ENCODE measurements around the gene ASPN.
"Not testable (repeated sequence)": the region's sequence is repeated elsewhere in the genome, so short reads cannot be mapped to it uniquely, and the experiment has no call there.

Gene ASPN

DNA sequence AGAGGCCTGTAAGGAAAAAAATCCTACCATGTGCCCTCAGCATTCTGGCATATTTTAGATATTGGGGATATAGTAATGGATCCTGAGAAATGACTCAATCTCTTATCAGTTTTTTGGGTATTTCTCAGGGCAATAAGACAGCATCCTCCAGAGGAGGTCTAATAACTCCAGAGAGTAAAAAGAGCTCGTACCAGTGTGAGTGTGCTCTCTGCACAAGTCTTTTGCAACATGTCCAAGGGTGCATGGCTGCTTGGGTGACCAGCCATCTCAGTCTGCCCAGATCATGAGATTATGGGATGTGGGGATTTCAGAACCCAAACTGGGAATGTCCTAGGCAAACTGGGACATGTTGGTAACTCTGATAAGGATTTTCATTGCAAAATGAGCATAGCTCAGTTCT lies 15.3 kb downstream of the ASPN start:
- no peak for DNase-seq

DNA sequence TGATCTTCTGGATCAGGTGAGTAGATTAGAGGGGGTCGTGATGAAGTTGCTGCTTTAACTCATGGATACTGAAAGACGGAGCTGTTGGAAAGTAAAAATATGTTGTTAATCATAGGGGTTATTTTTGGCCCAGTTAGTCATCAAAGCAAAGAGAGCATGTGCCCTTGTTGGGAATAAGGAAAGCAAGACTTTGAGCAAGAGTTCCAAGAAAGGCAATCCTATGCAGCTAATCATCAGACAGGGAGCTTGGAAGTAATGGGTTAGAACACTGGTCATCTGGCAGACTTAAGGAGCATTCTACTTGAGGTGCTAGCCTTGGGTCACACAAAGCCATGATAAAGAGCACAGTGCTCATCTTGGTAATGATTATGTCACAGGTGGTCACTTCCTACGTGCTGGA lies 18.3 kb downstream of the ASPN start:
- DNase-seq, result no peak

DNA sequence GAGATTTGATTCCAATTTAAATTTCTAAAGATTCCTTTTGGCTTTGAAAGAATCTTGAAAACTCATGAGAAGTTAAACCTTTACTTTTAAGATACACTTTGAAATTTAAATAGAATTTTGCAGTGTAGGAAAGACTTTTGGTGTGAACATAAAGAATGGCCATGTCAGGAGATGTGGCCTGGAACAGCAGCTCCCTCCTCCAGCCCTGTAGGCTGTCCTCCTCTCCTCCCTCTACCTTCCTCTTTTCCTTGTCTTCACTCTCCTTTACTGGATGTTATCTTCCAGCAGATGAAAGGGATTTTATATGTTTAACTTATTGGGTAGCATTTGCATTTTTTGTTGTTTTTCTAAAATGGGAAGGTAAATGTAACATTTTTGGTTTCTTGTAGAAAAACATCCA lies 18.9 kb downstream of the ASPN start:
- DNase-seq, result no peak

DNA sequence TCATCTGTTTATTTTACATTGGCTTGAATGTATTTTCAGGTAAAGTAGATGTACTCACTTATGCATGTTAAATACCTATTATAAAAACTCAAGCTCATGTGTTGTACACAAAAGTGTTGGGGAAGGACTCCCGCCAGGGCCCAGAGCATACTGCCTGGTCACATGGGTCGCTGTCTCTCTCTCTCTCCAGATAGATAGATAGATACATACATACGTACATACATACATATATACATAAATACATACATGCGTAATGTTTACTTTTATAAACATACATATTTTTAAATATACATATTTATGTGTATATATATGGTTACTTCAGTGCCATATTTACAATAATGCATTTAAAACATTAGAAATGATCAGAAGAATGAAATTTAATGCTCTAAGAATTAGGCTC lies 24.7 kb downstream of the ASPN start:
- DNase-seq, result no peak

DNA sequence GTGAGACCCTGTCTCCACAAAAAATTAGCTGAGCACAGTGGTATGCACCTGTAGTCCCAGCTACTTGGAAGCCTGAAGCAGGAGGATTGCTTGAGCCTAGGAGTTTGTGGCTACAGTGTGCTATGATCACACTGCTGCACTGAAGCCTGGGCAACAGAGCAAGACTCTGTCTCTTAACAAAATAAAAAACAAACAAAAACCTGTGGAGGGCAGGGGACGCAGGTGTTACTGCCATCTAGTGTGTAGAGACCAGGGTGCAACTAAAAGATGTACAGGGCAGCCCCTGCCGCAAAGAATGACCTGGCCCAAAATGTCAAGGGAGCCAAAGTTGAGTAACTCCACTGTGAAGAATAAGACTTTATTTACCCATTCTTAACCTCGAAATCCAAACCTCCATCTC lies 27.1 kb downstream of the ASPN start:
- no peak for DNase-seq

DNA sequence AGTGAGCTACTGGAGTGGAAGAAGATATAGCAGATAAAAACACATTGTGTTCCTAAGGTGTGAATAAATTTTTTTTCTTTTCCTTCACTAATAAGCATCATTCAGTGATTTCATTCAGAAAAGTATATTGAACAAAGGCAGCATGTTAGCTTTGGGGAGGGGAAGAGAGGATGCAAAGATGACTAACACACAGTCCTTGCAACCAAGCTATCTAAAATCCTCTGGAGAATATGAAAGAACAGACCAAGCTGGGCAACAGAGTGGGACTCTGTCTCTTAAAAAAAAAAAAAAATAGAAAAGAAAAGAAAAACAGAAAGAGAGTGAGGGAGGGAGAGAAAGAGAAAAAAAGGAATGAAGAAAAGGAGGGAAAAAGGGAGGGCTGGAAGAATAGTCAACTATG lies 35.8 kb downstream of the ASPN start:
- no peak for DNase-seq

DNA sequence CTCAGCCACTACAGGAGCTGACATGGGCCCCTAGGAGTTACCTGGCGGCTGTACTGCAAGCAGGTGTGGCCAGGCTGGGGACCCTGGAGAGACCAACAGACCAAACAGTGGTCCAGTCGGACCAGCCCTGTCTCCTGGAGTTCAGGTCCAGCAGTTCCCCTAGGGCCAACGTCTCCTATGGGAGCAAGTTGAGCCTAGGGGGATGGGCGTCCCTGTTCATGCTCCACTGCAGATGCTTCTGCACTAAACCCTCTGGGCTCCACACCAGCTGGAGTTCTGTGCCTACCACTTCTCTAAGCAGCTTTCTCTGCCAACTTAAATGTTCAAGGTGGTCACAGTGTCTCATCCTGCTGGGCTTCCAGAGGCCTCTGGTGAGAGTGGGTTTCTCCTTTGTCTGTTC lies 37.5 kb downstream of the ASPN start:
- DNase-seq, result no peak

DNA sequence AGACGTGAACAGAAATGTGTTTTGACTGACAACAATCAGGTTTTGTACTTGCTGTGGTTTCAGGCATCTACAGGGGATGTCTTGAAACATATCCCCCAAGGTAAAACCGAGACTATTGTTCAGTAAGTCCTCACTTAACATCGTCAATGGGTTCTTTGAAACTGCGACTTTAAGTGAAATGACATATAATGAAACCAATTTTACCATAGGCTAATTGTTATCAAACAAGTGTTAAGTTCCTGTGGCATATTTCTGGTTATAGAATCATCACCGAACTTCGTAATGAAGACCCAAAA lies 41.6 kb downstream of the ASPN start:
- no peak for DNase-seq

DNA sequence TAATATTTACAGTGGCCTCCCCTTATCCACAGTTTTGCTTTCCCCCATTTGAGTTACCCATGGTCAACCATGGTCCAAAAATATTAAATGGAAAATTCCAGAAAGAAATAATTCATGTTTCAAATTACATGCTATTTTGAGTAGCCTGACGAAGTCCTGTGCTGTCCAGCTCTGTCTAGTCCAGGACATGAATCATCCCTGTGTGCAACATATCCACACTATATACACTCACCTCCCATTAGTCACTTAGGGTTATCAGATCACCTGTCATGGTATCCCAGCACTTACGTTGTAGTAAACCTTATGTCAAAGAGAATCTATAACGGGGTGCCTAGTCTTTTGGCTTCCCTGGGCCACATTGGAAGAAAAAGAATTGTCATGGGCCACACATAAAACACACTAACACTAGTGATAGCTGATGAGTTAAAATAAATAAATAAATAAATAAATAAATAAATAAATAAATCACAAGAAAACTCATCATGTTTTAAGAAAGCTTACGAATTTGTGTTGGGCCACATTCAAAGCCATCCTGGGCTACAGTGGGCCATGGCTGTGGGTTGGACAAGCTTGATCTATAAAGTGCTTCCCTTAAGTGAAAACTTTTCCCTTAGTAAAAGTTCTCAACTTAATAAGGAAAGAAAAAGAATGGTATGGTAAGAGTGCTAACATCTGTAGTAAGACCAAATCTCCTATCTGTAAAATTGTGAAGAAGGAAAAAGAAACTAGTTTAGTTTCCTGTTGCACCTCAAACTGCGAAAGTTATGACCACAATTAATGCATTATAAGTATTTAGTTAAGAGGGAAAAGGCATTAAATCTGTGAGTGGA lies 42.2 kb downstream of the ASPN start:
- DNase-seq, result no peak

DNA sequence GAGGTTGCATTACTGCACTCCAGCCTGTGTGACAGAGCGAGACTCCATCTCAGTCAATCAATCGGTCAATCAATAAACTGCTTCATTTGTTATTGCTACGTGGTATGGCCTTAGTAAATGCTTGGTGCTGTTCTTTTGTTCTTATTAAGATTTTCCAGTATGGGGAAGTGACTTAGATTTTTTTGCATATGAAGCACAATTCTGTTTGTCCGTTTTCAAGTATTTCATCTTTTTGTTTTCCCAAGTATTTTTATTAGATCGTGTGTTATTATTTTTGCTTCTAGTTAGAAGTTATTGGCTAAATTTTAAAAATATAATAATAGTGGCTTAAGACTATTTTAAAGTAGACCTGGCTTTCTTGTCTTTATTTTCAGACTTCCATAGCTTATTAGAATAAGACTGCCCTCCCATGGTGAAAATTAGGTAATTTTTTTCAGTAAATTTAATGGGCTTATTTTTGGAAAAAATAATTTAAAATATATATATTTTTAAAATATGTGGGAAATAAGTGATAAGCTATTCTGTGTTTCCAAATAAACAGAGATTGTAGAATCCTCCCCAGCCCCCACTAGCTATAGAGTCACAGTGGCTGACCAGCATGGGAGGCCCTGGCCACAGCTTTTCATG lies 43.3 kb downstream of the ASPN start:
- DNase-seq, result peak; percentile 10 to 16

DNA sequence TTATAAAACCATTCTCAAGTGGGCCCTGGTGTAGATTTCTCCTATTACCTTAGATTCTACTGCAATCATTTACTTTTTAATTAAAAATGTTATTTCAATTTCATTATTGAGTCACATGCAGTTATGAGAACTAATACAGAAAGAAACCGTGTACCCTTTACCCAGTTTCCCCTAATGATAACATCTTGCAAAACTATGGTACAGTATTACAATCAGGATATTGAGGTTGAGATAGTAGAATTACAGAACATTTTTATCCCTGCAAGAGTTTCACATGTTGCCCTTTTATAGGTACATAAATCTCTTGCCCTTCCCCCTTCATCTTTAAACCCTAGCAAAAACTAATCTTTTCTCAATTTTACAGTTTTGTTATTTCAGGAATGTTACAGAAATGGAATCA lies 47.0 kb downstream of the ASPN start:
- DNase-seq, result no peak

DNA sequence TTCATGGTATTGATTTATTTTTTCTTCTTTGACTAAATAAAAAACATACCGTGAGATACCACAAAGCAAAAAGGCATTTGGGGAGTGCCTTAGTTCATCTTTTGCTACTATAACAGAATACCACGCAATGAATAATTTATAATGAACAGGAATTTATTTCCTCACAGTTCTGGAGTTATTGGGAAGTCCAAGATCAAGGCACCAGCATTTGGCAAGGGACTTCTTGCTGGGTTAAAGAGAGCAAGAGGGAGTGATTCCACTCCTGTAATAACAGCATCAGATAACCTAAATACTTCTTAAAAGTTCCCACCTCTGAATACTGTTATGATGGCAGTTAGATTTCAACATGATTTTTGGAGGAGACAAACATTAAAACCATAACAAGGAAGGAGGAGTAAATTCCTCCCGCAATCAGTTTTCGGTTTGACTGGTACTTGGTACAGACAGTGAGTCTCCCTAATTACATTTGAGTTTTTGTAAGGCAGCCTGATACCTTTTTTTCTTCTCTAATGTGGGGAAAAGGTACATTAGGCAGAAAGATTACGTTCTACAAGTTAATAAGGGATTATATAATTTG lies 49.2 kb downstream of the ASPN start:
- no peak for DNase-seq

DNA sequence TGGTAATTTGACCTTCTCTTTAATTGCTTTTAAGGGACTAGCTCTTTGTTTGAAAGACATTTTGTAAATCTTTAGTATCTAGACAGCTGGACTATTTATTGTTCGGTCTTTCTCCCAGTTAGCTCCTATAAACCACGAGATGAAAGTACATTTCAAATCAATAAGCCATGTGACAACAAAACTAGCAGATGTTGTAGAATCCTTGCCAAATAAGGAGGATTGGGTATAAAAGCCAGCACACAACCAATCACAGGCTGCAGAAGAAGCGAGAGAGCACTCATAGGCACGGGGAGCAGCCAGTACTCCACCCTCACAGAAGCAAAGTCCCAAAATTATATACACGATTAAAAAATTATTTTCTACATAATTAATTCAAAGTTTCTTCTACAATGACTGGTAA lies 50.0 kb downstream of the ASPN start:
- DNase-seq, result peak in 1 of 2 experiments; percentile 35

DNA sequence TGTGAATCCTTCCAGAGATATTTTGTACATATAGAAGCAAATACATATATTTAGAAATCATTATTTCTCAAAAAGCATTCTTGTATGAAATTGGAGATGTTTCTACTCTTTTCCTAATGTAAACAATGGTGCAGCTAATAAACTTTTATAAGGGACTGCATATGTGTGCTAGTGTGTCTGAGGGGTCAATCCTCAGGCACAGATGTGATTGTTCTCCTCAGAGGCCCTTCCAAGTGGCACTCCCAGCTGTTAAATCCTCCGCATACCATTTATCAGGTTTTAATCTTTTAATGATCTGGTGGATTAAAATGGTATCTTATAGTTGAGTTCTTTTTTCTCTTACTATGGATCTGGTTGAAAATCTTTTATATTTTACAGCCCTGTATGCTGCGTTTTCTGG lies 52.5 kb downstream of the ASPN start:
- no peak for DNase-seq

DNA sequence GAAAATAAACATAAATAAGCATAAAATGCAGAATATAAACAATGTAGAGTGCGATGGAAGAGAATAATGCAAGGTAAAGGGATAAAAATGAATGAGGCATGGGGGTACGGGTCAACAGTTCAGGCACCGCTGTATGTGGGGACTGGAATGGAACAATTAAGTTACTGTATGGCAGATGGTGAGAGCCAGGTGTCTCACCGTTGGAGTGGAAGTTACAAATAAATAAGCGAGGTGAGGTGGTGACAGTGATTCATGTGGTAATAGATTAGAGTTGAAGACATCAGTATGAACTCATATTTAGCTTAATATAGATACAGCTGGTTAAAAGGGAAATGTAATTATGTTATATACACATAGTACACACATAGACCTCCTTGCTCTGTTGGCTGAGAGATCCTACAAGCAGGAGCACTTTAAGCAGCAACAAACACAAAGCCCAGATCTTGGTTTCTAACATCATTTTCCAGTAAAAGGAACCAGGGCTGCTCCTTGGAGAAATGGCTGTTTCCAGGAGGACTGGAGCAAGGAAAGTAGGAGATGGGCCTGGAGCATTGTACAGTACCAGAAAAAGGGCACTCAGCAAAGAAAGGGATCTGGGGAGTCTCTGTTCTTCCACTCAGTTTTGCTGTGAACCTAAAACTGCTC lies 55.7 kb downstream of the ASPN start:
- peak; percentile 82 to 96 for DNase-seq

DNA sequence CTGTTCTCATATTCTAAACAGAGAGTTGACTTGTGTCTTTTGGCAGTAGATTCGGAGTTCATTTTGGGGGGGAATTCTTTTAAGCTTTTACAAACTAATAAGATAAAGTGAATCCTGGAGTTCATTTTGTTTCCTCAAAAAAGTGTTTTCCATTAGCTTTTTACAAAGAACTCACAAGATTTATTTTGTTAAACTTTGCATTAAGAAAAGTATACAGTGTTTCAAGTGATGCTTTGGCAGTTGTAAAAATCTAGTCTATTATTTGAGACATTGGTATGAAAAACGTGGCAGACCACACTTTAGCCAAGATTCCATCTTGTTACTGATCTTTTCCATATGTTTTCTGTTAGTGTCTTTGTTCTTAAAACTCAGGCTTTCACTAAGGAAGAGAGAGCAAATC lies 56.8 kb downstream of the ASPN start:
- DNase-seq, result no peak

DNA sequence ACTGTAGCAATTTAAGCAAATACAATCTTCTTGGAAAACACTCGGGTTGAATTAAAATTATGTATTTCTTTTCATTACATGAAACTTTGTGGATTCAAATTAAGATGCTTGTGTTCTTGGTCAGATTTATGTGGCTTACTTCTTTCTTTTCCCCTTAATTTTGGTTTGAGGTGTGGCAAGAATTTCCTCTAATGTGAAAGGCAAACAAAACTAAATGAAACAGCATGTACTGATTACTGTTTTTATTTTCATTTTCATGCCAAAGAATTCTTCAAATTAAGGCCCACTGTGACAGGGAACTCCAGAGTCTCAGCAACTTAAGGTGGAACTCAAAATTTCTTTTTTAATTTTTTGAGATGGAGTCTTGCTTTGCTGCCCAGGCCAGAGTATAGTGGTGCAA lies 58.0 kb downstream of the ASPN start, which contains the start of gene OMD:
Gene OMD, minus strand, starts transcription at position 132 of the 400 bp plus-strand sequence. CDS start 6,913 bp downstream, outside the sequence.
- no peak for DNase-seq

DNA sequence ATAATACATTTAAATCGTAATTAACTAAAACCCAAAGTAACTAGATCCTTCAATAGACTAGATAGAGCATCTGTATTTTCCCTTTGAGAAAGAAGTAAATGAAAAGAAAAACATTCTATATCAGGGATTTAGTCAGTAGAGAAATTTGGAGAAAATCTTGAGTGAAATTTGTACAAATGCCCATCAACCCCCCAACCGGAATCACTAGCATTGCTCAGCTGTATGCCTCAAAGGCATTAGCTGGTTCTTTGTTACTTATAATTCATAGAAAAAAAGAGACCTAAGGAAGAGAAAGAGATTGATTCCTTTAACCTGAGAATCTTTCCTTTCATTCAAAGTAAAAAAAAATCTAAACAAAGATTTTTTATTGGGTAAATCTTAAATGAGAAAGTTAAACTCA lies 58.7 kb downstream of the ASPN start:
- DNase-seq, result no peak

DNA sequence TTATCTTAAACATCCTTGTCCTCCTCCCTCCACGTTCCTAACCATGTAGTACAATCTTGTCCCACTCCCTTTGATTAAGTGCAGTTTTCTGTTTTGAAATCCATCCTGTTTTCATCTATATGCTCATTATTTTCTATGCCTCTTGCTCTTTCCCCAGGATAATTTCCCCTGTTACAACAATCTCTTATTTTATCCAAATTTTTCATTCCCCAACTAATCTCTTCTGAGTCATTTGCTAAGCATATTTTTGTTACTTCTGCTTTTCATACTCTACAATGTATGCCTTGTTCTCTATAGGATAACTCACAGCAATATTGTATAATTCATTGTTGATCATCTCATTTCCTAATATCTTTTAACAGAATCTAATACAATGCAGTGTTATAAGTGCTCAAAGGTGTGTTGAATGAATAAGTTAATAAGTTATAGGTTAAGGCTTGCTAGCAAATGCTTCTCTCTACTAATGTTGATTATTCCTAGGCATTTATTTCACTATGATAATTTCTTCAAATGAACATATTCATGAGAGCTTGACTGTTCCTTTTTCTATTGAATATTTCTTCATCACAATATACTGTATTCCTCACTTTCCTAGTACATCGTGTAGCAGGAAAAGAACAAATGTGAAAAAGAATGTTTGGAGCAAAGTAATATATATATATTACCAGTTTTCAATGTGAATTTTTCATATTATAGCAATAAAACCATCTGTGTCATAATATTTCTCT lies 59.5 kb downstream of the ASPN start:
- no peak for DNase-seq

DNA sequence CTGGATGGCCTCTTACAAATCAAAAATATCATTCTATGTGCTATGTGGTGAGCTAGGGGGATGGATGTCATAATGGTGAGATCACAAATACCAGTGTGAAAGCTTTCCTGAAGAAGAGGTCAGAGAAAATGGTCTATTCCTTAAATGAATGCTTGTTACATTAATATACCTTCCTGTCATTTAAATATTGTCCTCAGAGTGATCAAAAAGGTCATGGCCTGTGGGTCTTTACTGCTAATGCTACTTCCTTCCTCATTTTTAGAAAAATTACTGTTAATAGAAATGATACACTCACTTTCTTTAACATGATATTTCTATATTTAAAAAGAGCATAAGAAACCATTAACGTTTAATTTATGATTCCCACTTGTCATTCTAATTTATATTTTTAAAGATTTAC lies 67.7 kb downstream of the ASPN start:
- no peak for DNase-seq

DNA sequence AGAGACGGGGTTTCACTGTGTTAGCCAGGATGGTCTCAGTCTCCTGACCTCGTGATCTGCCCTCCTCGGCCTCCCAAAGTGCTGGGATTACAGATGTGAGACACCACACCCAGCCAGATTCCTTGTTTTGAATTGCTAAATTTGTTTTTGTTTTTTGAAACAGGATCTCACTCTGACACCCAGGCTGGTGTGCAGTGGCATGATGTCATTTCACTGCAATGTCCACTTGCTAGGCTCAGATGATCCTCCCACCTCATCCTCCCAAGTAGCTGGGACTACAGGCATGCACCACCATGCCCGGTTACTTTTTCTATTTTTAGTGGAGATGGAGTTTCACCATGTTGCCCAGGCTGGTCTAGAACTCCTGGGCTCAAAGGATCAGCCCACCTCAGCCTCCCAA lies 71.1 kb downstream of the ASPN start:
- not testable (repeated sequence) for DNase-seq

DNA sequence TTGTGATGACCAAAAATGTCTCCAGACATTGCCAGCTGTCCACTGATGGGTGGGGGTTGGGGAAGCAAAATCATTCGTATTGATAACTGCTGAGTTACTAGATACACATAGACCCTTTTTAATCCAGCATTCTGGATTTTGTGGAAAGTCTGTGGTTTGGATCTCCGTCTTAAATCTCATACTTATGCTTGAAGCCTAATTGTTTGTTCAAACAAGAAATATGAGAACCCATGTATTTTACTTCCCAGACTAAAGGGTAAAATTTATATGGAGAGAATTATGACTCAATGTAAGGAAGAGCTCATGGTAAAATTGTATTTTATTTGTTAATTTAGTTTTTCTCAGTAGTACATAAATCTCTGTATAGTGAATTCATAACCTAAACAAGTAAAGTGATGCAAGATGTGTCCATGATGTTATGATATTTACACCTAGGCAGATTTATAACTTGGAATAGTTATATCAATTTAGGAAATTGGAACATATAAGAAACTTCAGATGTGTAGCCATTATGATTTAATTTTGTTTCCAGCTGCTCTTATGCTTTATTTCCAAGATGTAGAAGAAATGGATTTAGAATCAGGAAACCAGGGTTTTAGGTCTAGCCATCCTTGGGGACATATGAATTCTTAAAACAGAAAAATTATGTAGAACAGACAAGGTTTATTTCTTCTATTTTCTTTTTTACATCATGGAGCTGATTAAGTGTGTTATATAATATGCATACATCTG lies 73.4 kb downstream of the ASPN start:
- DNase-seq, result no peak

DNA sequence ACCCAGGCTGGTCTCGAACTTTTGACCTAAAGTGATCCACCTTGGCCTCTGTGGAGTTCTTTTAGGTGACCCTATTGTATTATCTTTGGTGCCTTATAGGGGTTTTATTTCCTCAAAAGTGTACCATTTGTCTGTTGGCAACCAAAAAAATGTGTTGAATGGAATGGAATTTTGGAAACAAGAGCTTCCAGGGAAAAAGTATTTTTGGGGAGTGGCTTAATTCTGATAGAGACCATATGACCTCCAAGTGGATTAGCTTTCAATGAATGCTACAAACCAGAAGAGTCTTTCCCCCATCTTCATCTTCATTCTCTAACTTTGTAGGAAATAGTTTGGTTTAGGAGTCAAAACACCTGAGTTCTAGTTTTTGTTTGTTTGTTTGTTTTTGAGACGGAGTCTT lies 74.5 kb downstream of the ASPN start:
- DNase-seq, result no peak

All from NCI-H2081 (cell line).